GM12872 (cell line): Measurements from ENCODE around the gene GPR143.

Experiments used
- CTCF ChIP-seq: IDR thresholded peaks from 3 replicates; pipeline ENCODE4 v1.5.1; 2011; ENCODE audit warnings: low read depth, mild to moderate bottlenecking, low read length, moderate library complexity; ENCODE audit not compliant: insufficient read depth

Gene GPR143

GRCh38 chrX:9710332-9710731, 55.3 kb downstream of the GPR143 start:
- no peak for TF ChIP-seq CTCF

- TF ChIP-seq CTCF: peak; percentile 85
Measured at GRCh38 chrX:9708923-9709553, 56.6 kb downstream of the GPR143 start.

DNA sequence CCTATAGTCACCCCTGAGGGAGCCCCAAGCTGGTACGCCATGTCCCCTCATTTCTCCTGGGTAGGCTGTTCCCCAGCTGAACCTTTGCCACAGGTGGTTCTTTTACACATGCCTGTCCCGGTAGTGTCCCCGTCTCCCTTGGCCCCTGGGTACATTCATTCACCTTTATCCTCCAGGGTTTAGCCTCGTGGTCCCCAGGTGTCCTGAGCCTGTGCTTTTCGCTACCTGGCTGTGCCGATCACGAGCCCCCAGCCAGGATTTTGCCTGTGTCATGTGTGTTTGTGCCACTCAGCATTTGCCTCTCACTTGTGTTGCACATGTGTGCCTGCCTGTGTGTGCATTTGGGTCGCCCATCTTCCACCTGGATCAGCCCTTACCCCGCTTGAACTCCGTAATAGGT, 57.6 kb downstream of the GPR143 start:
- no peak for TF ChIP-seq CTCF

- no peak for TF ChIP-seq CTCF
Measured at GRCh38 chrX:9707306-9708033, 58.2 kb downstream of the GPR143 start.

GRCh38 chrX:9706421-9706820, 59.2 kb downstream of the GPR143 start:
- TF ChIP-seq CTCF: no peak

DNA sequence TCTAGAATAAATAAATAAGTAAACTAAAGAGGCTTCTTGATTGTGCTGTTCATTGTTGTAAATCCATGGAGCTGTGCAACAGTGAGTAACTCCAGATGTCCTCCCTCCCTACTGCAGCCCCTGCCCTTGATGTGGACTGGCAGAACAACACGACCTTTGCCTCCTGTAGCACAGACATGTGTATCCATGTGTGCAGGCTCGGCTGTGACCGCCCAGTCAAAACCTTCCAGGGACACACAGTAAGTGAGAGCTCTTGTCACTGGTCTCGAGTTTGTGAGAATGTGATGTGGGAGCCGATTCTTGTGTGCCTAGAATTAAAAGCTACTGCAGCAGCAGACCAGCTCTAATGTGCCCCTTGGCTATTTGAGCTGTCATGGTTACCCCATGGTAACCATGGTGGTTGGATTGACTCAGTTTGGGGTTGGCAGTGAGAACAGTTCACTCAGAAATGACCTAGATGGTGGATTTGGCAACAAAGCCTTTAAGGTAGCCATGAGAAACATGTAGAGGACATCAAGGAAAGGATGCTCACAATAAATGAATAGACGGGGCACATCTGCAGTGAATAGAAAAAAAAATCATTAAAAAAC, 60.7 kb downstream of the GPR143 start:
- TF ChIP-seq CTCF: no peak

DNA sequence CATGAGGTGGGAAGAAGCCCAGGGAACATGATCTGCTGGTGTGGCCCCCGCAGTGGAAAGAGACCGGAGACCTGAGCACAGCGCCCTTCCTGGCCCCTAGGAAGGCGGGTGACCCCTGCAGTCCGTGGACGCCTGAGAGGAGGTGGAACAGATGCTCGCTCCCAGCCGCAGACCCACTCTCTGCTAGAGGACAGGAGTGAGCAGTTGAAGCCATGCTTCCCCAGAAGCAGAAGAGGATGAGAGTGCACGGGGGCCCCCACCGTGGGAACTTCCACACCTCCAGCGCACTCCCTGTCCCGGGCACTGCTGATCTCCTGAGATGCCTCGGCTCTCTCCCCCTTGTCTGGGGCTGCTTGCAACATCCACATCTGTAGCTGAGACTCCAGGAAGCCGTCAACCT, 62.2 kb downstream of the GPR143 start:
- no peak for TF ChIP-seq CTCF
